ENCODE results near the gene WDR5.

WDR5 gene

GRCh38 chr9:134190232-134191121 is 54.6 kb downstream of the WDR5 start:
- Histone ChIP-seq H3K27ac (ENCODE audit: extremely low read depth, low read depth, low read length) (no peak overlapping the region), H3K9me3 (ENCODE audit: control insufficient read depth, insufficient read depth, low read depth, low read length) (no peaks in the 10 kb centered on the region), H3K36me3 (ENCODE audit: control insufficient read depth in 2 of 2, insufficient read depth in 1 of 2, low read length in 2 of 2) (no peaks in the 10 kb centered on the region), H3K4me1 (ENCODE audit: control insufficient read depth, insufficient read depth, low read length) (no peaks in the 10 kb centered on the region), H3K4me3 (ENCODE audit: low read depth, low read length) (no peak overlapping the region)
- TF ChIP-seq ZNF132 (tag by site-specific recombination; IDR thresholded peaks at IDR 0.05; ENCODE audit: borderline replicate concordance) (no peak), SCRT2 (tag by site-specific recombination; IDR thresholded peaks at IDR 0.05) (peak; percentile 75; the same call in 1 of the 2 replicates), ZNF174 (tag by site-specific recombination; IDR thresholded peaks at IDR 0.05) (no peak), ZNF501 (tag by site-specific recombination; IDR thresholded peaks at IDR 0.05) (no peak), ZNF600 (tag by site-specific recombination; IDR thresholded peaks at IDR 0.05) (no peak)
- ChIA-PET POLR2A (no interaction called here), CTCF (interaction anchor here (0.6 kb wide), 1 partner anchor 19 kb away, joined by 4 read pairs; no protein-coding TSS in a partner anchor)

GRCh38 chr9:134191455-134192209 is 55.8 kb downstream of the WDR5 start:
- TF ChIP-seq EGR2 (tag by site-specific recombination; IDR thresholded peaks at IDR 0.05; ENCODE audit: low read depth) (no peak), ZNF341 (tag by site-specific recombination; IDR thresholded peaks at IDR 0.05; ENCODE audit: low read depth) (no peak), ZNF223 (tag by site-specific recombination; IDR thresholded peaks at IDR 0.05) (no peak), ZNF677 (tag by site-specific recombination; IDR thresholded peaks at IDR 0.05) (no peak), ZSCAN5A (tag by site-specific recombination; IDR thresholded peaks at IDR 0.05) (no peak), HOXD13 (CRISPR knock-in tag; IDR thresholded peaks at IDR 0.05; ENCODE audit: borderline replicate concordance) (no peak), ZNF426 (tag by site-specific recombination; IDR thresholded peaks at IDR 0.05) (no peak), IKZF3 (tag by site-specific recombination; IDR thresholded peaks at IDR 0.05) (no peak), PRDM1 (tag by site-specific recombination; IDR thresholded peaks at IDR 0.05) (peak; percentile 97), MZF1 (tag by site-specific recombination; IDR thresholded peaks at IDR 0.05; ENCODE audit: borderline replicate concordance) (no peak), ZNF155 (tag by site-specific recombination; IDR thresholded peaks at IDR 0.05) (no peak), ZNF530 (tag by site-specific recombination; IDR thresholded peaks at IDR 0.05; ENCODE audit: low read depth) (no peak), ZNF366 (tag by site-specific recombination; conservative IDR thresholded peaks at IDR 0.05) (peak; percentile 91), YY1 (tag by site-specific recombination; IDR thresholded peaks at IDR 0.05) (no peak), GLI4 (tag by site-specific recombination; IDR thresholded peaks at IDR 0.05) (no peak), TCF7L2 (IDR thresholded peaks at IDR 0.05; ENCODE audit: borderline replicate concordance, low read depth, low read length) (no peak), ZNF24 (tag by site-specific recombination; IDR thresholded peaks at IDR 0.05) (peak; percentile 92), SCRT1 (tag by site-specific recombination; IDR thresholded peaks at IDR 0.05; ENCODE audit: borderline replicate concordance) (peak; percentile 95), SCRT2 (tag by site-specific recombination; IDR thresholded peaks at IDR 0.05) (peak; percentile 95), ZNF133 (tag by site-specific recombination; IDR thresholded peaks at IDR 0.05) (no peak)
- TF ChIP-seq, protein P1, sequence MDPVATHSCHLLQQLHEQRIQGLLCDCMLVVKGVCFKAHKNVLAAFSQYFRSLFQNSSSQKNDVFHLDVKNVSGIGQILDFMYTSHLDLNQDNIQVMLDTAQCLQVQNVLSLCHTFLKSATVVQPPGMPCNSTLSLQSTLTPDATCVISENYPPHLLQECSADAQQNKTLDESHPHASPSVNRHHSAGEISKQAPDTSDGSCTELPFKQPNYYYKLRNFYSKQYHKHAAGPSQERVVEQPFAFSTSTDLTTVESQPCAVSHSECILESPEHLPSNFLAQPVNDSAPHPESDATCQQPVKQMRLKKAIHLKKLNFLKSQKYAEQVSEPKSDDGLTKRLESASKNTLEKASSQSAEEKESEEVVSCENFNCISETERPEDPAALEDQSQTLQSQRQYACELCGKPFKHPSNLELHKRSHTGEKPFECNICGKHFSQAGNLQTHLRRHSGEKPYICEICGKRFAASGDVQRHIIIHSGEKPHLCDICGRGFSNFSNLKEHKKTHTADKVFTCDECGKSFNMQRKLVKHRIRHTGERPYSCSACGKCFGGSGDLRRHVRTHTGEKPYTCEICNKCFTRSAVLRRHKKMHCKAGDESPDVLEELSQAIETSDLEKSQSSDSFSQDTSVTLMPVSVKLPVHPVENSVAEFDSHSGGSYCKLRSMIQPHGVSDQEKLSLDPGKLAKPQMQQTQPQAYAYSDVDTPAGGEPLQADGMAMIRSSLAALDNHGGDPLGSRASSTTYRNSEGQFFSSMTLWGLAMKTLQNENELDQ (tag by site-specific recombination; IDR thresholded peaks at IDR 0.05; ENCODE audit: low read depth): no peak
- TF ChIP-seq, protein P2, sequence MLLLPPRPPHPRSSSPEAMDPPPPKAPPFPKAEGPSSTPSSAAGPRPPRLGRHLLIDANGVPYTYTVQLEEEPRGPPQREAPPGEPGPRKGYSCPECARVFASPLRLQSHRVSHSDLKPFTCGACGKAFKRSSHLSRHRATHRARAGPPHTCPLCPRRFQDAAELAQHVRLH (tag by site-specific recombination; IDR thresholded peaks at IDR 0.05): peak; percentile 38; the same call in 1 of the 2 replicates
- TF ChIP-seq, protein P3, sequence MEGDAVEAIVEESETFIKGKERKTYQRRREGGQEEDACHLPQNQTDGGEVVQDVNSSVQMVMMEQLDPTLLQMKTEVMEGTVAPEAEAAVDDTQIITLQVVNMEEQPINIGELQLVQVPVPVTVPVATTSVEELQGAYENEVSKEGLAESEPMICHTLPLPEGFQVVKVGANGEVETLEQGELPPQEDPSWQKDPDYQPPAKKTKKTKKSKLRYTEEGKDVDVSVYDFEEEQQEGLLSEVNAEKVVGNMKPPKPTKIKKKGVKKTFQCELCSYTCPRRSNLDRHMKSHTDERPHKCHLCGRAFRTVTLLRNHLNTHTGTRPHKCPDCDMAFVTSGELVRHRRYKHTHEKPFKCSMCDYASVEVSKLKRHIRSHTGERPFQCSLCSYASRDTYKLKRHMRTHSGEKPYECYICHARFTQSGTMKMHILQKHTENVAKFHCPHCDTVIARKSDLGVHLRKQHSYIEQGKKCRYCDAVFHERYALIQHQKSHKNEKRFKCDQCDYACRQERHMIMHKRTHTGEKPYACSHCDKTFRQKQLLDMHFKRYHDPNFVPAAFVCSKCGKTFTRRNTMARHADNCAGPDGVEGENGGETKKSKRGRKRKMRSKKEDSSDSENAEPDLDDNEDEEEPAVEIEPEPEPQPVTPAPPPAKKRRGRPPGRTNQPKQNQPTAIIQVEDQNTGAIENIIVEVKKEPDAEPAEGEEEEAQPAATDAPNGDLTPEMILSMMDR (tag by site-specific recombination; IDR thresholded peaks at IDR 0.05): no peak
- Histone ChIP-seq H3K27ac (ENCODE audit: extremely low read depth, low read depth, low read length) (no peak overlapping the region), H3K9me3 (ENCODE audit: control insufficient read depth, insufficient read depth, low read depth, low read length) (no peaks in the 10 kb centered on the region), H3K36me3 (ENCODE audit: control insufficient read depth in 2 of 2, insufficient read depth in 1 of 2, low read length in 2 of 2) (no peaks in the 10 kb centered on the region), H3K4me3 (ENCODE audit: low read depth, low read length) (no peak overlapping the region), H3K4me1 (ENCODE audit: control insufficient read depth, insufficient read depth, low read length) (no peaks in the 10 kb centered on the region)
- ChIA-PET CTCF (no interaction called here), POLR2A (no interaction called here)
